Fibroblast of mammary gland (primary cell): ENCODE results near the gene CTDSPL.
A peak's percentile ranks its signal among the peaks of the same experiment; 100 is the strongest.

Source experiments
- DNase-seq: peaks from one replicate; pipeline ENCODE4 v3.0.0-alpha.2; 2010; ENCODE audit warnings: low read depth
- H3K4me3 ChIP-seq: 2 replicates; pipeline ENCODE4 v1.5.1; 2011; ENCODE audit warnings: low read depth, mild to moderate bottlenecking, low read length, moderate library complexity; ENCODE audit not compliant: control insufficient read depth
- CTCF ChIP-seq: conservative IDR thresholded peaks from 2 replicates; pipeline ENCODE4 v1.5.1; 2011; ENCODE audit warnings: low read depth, low read length, inconsistent platforms; ENCODE audit not compliant: control insufficient read depth, insufficient read depth

CTDSPL gene

DNA sequence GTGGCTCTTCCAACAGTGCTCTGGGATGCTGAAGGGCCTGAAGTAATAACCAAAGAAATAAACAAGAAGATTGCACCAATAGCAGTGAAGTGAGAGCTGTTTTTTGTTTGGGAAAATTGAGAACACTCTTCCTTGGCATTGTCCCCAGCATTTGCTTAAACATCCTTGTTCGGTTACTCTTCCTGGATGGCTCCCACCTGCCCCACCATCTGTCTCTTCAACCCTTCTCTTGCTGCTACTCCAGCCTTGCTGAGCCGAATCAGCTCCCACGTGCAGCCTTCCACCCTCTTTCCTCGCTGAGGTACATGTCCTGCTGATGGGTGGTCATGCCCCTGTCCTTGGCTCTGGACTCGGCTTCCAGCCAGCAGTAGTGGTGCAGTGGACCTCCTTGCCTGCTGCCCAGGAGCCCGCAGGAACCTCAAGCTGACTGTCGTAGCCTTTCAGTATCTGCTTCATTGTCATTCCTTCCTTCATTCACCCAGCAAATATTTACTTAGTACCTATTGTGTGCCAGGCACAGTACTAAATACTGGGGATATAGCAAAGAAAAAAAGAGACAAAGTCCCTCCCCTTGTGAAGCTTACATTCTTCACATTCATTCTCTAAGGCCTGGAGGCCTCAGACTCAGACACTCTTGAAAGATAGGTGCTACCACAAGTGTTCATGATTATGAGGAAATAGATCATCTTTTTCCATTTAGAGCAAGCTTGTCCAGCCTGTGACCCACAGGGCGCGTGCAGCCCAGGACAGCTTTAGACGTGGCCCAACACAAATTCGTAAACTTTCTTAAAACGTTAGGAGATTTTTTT, 111.8 kb downstream of the CTDSPL start:
- TF ChIP-seq CTCF, result no peak
- no peak overlapping the region for H3K4me3 ChIP-seq
- DNase-seq, result no peak

GRCh38 chr3:37974121-37975083, 112.7 kb downstream of the CTDSPL start:
- TF ChIP-seq CTCF, result peak; percentile 80
- peak; percentile 66 for DNase-seq
- H3K4me3 ChIP-seq, result no peak overlapping the region

DNA sequence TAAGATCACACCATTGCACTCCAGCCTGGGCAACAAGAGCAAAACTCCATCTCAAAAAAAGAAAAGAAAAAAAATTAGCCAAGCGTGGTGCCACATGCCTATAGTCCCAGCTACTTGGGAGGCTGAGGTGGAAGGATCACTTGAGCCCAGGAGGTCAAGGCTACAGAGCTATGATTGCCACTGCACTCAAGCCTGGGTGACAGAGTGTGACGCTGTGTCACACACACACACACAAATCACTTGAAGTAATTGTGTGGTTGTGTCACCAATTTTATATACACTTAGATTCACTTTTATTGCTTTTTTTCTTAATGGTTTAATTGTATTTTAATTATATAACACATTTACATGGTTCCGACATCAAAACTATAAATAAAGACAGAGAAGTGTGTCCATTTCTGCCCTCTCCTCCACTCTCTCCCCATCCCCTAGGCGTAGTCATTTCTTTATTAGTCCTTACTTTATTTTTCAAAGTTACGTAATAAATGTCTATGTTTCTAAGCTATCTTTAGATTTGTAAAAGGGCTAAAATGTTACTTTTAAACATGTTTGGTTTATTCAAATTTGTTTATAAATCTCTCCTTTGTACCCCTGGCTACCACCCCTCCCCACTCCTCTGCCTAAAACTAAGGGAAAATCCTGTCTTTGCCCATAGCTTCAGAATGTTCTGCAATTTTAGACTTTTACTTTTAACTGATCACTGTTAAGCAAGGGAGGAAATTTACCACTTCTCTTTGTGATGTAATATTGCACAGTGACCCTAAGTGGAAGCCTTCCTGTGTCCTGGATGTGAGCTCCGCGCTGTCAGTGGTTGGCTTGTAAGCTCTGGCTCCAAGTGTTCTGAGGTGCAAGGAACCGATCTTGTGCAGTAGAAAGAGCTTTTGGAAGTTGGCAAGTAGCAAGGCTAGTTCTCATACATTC, 118.1 kb downstream of the CTDSPL start:
- TF ChIP-seq CTCF, result no peak
- DNase-seq, result no peak
- H3K4me3 ChIP-seq, result no peak overlapping the region

GRCh38 chr3:37980462-37981347, 119.0 kb downstream of the CTDSPL start:
- no peak overlapping the region for H3K4me3 ChIP-seq
- no peak for DNase-seq
- no peak for TF ChIP-seq CTCF

DNA sequence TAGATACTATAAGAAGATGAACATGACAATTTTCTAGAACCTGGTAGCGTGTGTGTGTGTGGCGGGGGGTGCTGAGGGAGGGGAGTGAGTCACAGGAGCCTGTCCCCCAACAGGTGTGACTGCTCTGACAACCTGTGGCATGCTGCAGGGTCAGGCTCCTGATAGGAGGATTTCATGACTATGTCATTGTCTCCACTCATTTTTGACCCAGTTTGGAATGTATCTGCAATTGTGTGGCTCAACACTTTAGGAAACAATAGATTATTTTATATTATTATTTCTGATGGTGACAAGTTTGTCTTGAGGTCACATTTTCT, 119.6 kb downstream of the CTDSPL start:
- DNase-seq, result no peak
- no peak overlapping the region for H3K4me3 ChIP-seq
- TF ChIP-seq CTCF, result no peak

DNA sequence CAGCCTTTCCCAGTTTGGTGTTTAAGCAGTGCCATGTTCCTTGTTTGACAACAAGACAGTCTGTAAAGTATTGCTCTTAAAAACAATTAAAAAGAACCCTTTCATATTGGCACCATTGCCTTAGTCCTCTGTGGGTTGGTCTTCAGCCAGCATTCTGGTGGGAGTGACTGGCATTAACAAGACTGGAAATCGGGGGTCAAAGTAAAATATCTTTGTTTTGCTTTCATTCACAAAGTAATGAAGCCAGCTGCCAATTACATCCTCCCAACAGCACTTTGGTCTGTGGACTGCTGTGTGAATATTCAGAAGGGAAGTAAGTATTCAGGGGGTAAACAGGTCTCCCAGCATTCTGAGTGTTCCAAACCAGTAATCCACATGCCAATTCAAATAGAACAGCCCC, 120.7 kb downstream of the CTDSPL start:
- H3K4me3 ChIP-seq, result no peak overlapping the region
- DNase-seq, result no peak

More for the DNA sequence above, 120.7 kb downstream of the CTDSPL start:
- TF ChIP-seq CTCF, result no peak
